ENCODE measurements around the gene MPHOSPH8. TPM values are rescaled to one million over a fixed set of nuclear protein-coding genes. Genes with fewer than 3 reads are reported as not detected.
A peak's percentile ranks its signal among the peaks of the same experiment; 100 is the strongest.
"Not testable (repeated sequence)": the region's sequence is repeated elsewhere in the genome, so short reads cannot be mapped to it uniquely, and the experiment has no call there.

MPHOSPH8 gene
- polyA plus RNA-seq, 3 donors: 57.9 to 83.6 (median 70.3) TPM

DNA sequence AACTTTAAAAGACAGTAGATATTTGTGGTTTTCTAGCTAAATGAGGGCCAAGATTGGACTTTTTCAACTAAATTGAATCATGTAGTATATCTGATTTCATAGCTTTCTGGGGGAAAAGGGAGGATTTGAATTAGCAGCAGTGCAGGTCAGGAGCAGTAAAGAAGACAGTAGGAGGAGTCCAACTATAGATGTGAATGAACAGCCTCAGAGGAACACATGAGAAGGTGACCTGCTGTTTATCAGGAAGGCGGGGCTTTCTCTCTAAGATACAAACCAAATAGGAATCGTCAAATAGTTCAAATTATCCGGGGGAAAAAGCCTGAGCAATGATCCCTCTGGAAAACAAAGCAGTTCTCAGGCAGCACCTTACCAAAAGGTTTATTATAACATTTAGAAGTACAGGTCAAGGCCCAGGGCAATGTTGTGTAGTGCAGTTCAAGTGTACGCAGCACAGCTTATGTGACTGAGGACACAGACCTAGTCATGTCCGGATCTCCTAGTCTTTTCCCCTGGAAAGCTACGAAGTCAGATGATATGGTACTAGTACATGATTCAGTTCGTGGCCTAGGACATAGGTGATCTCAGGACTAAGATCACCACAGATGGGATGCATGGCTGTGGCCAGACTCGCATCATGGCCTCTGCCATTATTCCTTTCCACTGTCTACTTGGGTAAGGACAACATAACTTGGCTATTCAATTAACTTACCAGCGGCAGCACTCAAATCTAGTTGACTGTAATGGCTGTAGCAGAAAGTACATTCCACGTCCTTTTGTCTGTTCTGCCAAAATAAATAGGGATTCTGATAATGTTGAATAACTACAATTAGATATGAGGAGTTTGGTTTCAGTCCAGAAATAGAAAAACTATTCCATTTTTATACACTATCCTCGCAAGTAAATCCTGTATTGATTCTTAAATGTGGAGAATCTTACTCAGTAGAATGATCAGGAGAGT lies 40.3 kb downstream of the MPHOSPH8 start:
- no peak for DNase-seq

GRCh38 chr13:19674898-19675297 lies 41.4 kb downstream of the MPHOSPH8 start:
- no peak for DNase-seq

DNA sequence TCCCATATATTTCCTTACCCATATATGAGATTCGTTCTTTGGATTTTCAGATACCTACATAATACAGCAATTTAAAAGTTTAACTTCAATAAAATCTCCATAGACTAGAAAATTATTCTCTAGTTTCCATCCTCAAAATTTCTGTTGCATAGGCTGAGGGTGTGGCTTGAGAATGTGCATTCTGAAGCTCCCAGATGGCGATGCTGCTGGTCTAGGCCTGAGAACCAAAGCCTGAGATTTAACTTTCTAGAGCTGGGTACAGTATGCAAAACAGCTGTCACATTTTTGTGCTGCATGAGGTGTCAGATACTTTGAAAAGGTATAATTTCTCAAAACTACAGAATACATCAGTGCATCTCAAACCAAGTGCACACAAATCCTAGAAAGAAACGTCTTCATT lies 42.7 kb downstream of the MPHOSPH8 start:
- no peak for DNase-seq

GRCh38 chr13:19680751-19681150 lies 47.3 kb downstream of the MPHOSPH8 start:
- no peak for DNase-seq

DNA sequence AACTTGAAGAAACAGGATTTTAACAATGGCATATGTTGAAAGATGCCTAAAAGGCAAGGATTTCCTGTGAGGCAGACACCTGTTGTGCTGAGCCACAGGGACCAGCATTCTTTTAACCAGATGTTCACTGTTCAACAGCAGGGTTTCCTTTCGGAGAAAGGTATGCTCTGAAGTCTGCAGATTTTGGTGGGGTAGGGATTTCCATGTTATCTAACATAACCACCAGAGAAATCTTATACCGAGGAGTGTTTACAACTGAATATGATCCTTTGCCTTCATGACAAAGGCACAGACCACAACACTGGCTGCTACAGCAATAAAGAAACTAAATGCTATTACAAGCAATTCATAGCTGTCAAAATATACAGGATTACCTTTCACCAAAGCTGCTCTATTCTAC lies 48.1 kb downstream of the MPHOSPH8 start:
- DNase-seq: no peak

- peak; percentile 20 for DNase-seq
Measured at GRCh38 chr13:19685034-19685433, 51.6 kb downstream of the MPHOSPH8 start.

DNA sequence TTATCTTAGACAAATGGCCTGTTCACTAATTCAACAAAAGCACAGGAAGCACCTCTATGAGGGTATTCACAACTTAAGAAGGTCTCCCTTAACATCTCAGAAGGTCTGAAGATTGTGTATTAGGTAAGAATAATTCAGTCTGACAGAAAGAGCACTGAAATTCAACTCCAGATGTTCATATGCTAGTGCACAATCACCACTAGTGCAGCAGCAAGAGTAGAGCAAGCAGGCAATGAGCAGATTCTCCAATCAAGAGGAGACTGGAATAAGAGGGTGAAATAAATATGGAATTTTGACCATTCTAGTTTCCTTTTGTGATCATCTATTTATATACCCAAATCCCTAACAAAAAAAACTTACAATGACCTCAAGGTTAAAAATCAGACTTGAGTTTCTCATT lies 52.0 kb downstream of the MPHOSPH8 start:
- no peak for DNase-seq

- not testable (repeated sequence) for DNase-seq
Measured at GRCh38 chr13:19691447-19691846, 58.0 kb downstream of the MPHOSPH8 start.

DNA sequence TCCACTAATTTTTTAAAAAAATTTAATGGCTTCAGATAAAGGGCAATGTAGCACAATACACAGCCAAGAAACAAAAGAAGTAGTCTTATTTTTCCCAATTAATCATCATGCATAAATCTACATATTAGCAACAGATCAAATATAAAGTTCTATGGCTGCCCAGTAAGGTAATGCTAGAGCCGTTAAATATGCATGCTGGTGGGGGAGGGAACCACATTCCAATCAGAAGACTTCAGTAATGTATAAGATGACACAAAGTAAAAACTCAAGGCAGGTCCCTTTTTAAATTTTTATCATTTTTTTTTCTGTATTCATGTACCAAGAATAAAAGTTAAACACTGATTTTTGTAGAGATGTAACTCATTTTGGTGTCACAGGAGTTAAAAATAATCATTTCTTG lies 62.0 kb downstream of the MPHOSPH8 start:
- DNase-seq: no peak

GRCh38 chr13:19695829-19696228 lies 62.4 kb downstream of the MPHOSPH8 start:
- no peak for DNase-seq

- DNase-seq: not testable (repeated sequence)
Measured at GRCh38 chr13:19700963-19701362, 67.5 kb downstream of the MPHOSPH8 start.

DNA sequence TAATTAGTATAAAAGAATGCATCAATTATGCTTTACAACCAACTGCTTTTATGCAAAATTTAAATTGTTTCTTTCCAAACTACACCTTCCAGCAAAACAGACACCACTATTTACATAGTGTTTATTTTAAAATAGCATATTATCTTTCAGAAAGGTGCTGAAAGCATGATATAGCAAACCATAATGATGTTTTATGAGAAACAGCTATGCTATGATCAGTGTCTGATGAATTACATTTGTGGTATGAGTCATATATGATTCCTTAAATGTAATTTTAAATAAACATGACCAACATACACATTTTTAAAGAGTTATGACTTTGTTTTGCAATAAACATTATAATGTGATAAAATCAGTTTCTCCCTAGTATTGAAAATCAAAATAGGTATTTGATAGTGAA lies 68.2 kb downstream of the MPHOSPH8 start:
- not testable (repeated sequence) for DNase-seq

DNA sequence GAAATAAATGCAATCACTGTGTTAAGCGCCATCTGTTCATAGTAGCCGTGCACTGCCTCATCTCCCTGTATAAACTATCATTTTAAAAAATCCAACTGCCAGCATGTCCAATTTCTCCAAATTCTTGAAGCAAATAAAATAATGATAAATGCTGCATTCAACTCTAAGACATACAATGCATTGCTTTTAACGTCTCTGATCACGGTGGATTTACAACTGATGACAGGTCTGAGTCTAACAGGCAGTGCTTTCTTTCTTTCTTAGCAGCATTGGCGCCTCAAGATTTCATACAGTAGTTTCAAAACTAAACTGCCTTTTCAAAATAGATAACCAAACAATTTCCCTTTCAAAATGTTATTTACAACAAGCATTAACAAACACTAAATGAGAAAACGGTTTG lies 70.8 kb downstream of the MPHOSPH8 start:
- DNase-seq: not testable (repeated sequence)

GRCh38 chr13:19709039-19709438 lies 75.6 kb downstream of the MPHOSPH8 start:
- DNase-seq: not testable (repeated sequence)

DNA sequence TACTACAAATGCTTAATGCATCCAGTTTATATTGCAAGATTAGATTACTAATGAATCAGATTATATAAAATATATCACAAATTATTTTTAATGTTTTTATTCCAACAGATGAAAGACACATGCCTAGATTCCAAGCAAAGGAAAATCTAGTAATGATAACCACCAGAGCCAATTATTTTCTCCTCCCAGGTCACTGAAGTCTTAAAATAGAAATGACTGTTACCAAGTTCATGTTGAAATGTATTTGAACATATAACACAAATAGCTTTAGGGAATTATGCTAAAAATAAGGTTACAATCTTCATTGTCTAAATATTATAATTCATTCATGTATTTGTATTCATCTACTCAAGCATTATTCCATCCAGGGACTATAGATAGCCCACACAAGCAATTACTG lies 76.3 kb downstream of the MPHOSPH8 start:
- not testable (repeated sequence) for DNase-seq

DNA sequence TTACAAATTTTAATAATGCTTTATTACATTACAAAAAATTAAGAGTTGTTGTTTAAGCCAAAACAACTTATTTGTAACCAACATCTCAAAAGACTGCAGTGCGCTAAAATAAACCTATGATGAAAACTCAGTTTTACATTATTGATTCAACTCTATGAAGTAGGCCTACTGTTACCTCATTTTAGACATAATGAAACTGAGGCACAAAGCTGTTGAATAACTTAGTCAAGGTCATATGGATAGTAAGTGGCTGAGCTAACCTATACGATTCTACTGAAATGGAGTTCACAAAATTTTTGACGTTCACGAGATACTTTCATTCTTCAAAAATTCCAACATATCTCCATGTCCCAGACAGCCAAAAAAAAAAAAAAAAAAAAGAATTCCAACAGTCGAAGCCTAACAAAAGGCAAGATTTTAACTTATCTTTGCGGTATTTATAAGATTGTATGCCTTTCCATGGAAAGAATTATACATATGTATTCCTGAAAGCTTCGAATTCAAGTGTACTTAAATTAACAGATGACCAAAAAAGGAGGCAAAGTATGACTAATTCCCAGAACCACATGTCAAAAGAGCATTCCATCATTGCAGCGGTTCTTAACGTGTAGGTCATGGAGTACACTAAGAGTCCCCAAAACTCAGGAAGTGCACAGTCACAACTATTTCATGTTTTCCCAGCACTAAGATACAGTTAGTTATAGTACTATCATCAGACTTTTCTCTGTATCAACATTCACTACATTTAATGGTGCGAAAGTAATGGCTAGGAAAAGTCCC lies 79.9 kb downstream of the MPHOSPH8 start:
- DNase-seq: no peak

- no peak for DNase-seq
Measured at GRCh38 chr13:19720039-19720438, 86.6 kb downstream of the MPHOSPH8 start.

Other genes with a start within 250 kb of the MPHOSPH8 start
- gene TPTE2, start 72.1 kb upstream of the MPHOSPH8 start, polyA plus RNA-seq (ENCODE audit: insufficient read length in 3 of 3): 1 to 10 TPM in 1 of 3 donors, under 1 TPM in 2; 0.34 to 1.2 (median 0.34) TPM
- gene PSPC1, start 149.3 kb downstream of the MPHOSPH8 start, polyA plus RNA-seq (ENCODE audit: insufficient read length in 3 of 3): 10 to 100 TPM; 74.7 to 85.0 (median 79.5) TPM
- gene ZMYM5, start 230.0 kb downstream of the MPHOSPH8 start, polyA plus RNA-seq (ENCODE audit: insufficient read length in 3 of 3): 10 to 100 TPM; 16.0 to 25.2 (median 22.9) TPM